ENCODE results near the gene RNF123. TPM values are rescaled to one million over a fixed set of nuclear protein-coding genes. Genes with fewer than 3 reads are reported as not detected.

Gene RNF123
- total RNA-seq, 1 experiment from 2014 or later: 46.7 TPM

DNA sequence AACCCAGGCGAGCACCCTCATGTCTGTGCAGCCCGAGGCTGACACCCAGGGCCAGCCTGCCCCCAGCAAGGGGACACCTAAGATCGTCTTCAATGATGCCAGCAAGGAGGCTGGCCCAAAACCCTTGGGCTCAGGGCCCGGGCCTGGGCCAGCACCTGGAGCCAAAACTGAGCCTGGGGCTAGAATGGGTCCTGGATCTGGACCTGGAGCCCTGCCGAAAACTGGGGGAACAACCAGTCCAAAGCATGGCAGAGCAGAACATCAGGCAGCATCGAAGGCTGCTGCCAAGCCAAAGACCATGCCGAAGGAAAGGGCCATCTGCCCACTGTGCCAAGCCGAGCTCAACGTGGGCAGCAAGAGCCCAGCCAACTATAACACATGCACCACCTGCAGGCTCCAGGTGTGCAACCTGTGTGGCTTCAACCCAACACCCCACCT, 46.6 kb upstream of the RNF123 start:
- Histone ChIP-seq H3K9me3 (ENCODE audit: insufficient read depth, low read depth) (no peaks in the 10 kb centered on the region), H2AFZ (no peak overlapping the region), H3K4me2 (no peak overlapping the region), H3K4me3 (no peak overlapping the region), H3K27me3 (ENCODE audit: insufficient read depth, low read depth) (no peaks in the 10 kb centered on the region), H3K4me1 (replicated peaks; ENCODE audit: insufficient read depth) (peaks cover 13% of the 10 kb centered on the region), H4K20me1 (ENCODE audit: insufficient read depth) (no peaks in the 10 kb centered on the region), H3K79me2 (ENCODE audit: low read depth) (no peaks in the 10 kb centered on the region), H3K9me2 (ENCODE audit: insufficient read depth) (no peaks in the 10 kb centered on the region), H3K36me3 (ENCODE audit: low read depth) (no peaks in the 10 kb centered on the region), H3K27ac (no peak overlapping the region), H3F3A (ENCODE audit: insufficient read depth, low read depth) (peaks cover 4% of the 10 kb centered on the region; the same call in 1 of the 2 replicates)
- POLR2A ChIA-PET (ENCODE audit: unreplicated experiment): no interaction called here
- CTCF ChIA-PET: no interaction called here
- BruUV-seq (replicated peaks): no TSS peak
- TF ChIP-seq, protein P1, sequence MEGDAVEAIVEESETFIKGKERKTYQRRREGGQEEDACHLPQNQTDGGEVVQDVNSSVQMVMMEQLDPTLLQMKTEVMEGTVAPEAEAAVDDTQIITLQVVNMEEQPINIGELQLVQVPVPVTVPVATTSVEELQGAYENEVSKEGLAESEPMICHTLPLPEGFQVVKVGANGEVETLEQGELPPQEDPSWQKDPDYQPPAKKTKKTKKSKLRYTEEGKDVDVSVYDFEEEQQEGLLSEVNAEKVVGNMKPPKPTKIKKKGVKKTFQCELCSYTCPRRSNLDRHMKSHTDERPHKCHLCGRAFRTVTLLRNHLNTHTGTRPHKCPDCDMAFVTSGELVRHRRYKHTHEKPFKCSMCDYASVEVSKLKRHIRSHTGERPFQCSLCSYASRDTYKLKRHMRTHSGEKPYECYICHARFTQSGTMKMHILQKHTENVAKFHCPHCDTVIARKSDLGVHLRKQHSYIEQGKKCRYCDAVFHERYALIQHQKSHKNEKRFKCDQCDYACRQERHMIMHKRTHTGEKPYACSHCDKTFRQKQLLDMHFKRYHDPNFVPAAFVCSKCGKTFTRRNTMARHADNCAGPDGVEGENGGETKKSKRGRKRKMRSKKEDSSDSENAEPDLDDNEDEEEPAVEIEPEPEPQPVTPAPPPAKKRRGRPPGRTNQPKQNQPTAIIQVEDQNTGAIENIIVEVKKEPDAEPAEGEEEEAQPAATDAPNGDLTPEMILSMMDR (conservative IDR thresholded peaks at IDR 0.05): no peak
- no peak for TF ChIP-seq EZH2 (IDR thresholded peaks at IDR 0.05; ENCODE audit: low read depth)
- no peak for DNase-seq
- intact Hi-C loops (cut with micrococcal nuclease; ENCODE audit: unreplicated experiment): no loop called here

DNA sequence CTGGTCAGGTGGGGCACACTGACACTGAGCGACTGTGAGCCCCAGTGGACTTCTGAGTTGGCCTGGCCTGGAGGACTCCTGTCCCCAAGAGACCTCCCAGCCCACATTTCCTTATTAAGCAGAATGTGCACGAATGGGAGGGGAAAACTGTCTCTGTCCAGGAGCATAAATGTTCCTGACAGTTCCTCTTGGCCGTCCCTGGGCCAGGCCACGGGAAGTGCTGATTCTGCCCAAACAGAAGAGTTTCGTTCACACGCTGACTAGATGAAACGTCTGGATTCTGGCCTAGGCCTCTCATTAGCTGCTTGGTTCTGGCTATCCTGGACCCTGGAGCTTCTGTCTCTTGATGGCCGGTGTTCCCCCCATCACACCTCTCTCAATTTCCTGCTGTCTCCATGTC, 44.7 kb upstream of the RNF123 start:
- H3K4me3 ChIP-seq: no peak overlapping the region

DNA sequence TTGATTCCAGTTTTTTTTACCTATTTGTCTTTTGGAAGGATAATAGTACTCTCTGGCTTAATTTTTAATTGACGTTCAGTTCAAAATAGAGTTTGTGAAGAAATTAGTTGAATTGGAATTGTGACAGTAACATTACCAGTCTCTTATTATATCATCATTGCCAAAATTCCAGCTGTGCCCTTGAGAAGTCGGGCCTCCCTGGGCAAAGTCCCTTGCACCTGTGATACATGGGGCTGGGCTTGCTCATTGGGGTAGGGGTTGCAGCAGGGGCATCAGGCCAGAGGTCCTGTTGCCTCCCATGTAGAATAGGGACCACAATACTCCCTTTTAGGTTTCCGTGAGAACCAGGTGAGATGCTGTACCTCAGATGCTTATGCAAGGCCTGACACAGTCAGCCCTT, 43.1 kb upstream of the RNF123 start:
- no peak overlapping the region for H2AFZ ChIP-seq
- no peak overlapping the region for H3K27ac ChIP-seq
- no peaks in the 10 kb centered on the region for H3K79me2 ChIP-seq (ENCODE audit: low read depth)
- H3K27me3 ChIP-seq (ENCODE audit: insufficient read depth, low read depth): no peaks in the 10 kb centered on the region
- no TSS peak for BruUV-seq (replicated peaks)
- POLR2A ChIA-PET (ENCODE audit: unreplicated experiment): interaction anchor here (0.7 kb wide), 1 partner anchor 17 kb away, joined by 3 read pairs; no protein-coding TSS in a partner anchor
- no peaks in the 10 kb centered on the region for H3F3A ChIP-seq (ENCODE audit: insufficient read depth, low read depth)
- H3K9me3 ChIP-seq (ENCODE audit: insufficient read depth, low read depth): no peaks in the 10 kb centered on the region
- no peaks in the 10 kb centered on the region for H3K4me1 ChIP-seq (replicated peaks; ENCODE audit: insufficient read depth)
- intact Hi-C loops (cut with micrococcal nuclease; ENCODE audit: unreplicated experiment): no loop called here
- H4K20me1 ChIP-seq (ENCODE audit: insufficient read depth): no peaks in the 10 kb centered on the region
- H3K9me2 ChIP-seq (ENCODE audit: insufficient read depth): no peaks in the 10 kb centered on the region
- CTCF ChIA-PET: no interaction called here
- H3K36me3 ChIP-seq (ENCODE audit: low read depth): no peaks in the 10 kb centered on the region
- no peak for DNase-seq
- H3K4me2 ChIP-seq: no peak overlapping the region
- no peak for TF ChIP-seq EZH2 (IDR thresholded peaks at IDR 0.05; ENCODE audit: low read depth)
- TF ChIP-seq, protein P1 (conservative IDR thresholded peaks at IDR 0.05): no peak
- no peak overlapping the region for H3K4me3 ChIP-seq

More for the DNA sequence above, 44.7 kb upstream of the RNF123 start:
- intact Hi-C loops (cut with micrococcal nuclease; ENCODE audit: unreplicated experiment): no loop called here
- Histone ChIP-seq H3K9me3 (ENCODE audit: insufficient read depth, low read depth) (no peaks in the 10 kb centered on the region), H4K20me1 (ENCODE audit: insufficient read depth) (no peaks in the 10 kb centered on the region), H3K9me2 (ENCODE audit: insufficient read depth) (no peaks in the 10 kb centered on the region), H2AFZ (no peak overlapping the region), H3K27ac (no peak overlapping the region), H3K4me1 (replicated peaks; ENCODE audit: insufficient read depth) (no peaks in the 10 kb centered on the region), H3F3A (ENCODE audit: insufficient read depth, low read depth) (no peaks in the 10 kb centered on the region), H3K79me2 (ENCODE audit: low read depth) (no peaks in the 10 kb centered on the region), H3K4me2 (no peak overlapping the region), H3K36me3 (ENCODE audit: low read depth) (no peaks in the 10 kb centered on the region), H3K27me3 (ENCODE audit: insufficient read depth, low read depth) (no peaks in the 10 kb centered on the region)
- TF ChIP-seq, protein P1 (conservative IDR thresholded peaks at IDR 0.05): no peak
- TF ChIP-seq EZH2 (IDR thresholded peaks at IDR 0.05; ENCODE audit: low read depth): no peak
- ChIA-PET POLR2A (ENCODE audit: unreplicated experiment) (interaction anchor here (0.6 kb wide), 1 partner anchor 25 kb away, joined by 8 read pairs; no protein-coding TSS in a partner anchor), CTCF (no interaction called here)
- no TSS peak for BruUV-seq (replicated peaks)
- no peak for DNase-seq
